Measurements from ENCODE around the gene RSPH1. TPM values are rescaled to one million over a fixed set of nuclear protein-coding genes. Genes with fewer than 3 reads are reported as not detected.

The RSPH1 gene
- total RNA-seq, 4 donors from 2014 or later, result 0.50 to 0.78 (median 0.57) TPM; not detected in 1

DNA sequence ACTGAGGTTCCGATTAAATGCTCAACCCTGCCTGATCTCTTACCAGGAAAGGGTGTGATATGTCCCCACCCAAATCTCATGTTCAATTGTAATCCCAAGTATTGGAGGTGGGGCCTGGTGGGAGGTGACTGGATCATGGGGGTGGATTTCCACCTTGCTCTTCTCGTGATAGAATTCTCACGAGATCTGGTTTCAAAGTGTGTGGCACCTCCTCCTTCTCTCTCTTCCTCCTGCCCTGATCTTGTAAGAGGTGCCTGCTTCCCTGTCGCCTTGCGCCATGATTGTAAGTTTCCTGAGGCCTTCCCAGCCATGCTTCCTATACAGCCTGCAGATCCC, 34.9 kb downstream of the RSPH1 start:
- Histone ChIP-seq H3K4me1 (no peaks in the 10 kb centered on the region), H3K27me3 (peaks cover 0 to 5% (median 0%) of the 10 kb centered on the region in 4 donors), H3K36me3 (no peaks in the 10 kb centered on the region), H3K4me3 (no peak overlapping the region), H3K9me3 (no peaks in the 10 kb centered on the region), H3K27ac (replicated peaks in 1 of 4) (no peak overlapping the region)
- no peak for DNase-seq (ENCODE audit: extremely low spot score)
- TF ChIP-seq POLR2A (IDR thresholded peaks at IDR 0.05; ENCODE audit: low read depth) (no peak), EP300 (IDR thresholded peaks at IDR 0.05) (no peak), POLR2AphosphoS5 (IDR thresholded peaks at IDR 0.05) (no peak)
- TF ChIP-seq, protein P1, sequence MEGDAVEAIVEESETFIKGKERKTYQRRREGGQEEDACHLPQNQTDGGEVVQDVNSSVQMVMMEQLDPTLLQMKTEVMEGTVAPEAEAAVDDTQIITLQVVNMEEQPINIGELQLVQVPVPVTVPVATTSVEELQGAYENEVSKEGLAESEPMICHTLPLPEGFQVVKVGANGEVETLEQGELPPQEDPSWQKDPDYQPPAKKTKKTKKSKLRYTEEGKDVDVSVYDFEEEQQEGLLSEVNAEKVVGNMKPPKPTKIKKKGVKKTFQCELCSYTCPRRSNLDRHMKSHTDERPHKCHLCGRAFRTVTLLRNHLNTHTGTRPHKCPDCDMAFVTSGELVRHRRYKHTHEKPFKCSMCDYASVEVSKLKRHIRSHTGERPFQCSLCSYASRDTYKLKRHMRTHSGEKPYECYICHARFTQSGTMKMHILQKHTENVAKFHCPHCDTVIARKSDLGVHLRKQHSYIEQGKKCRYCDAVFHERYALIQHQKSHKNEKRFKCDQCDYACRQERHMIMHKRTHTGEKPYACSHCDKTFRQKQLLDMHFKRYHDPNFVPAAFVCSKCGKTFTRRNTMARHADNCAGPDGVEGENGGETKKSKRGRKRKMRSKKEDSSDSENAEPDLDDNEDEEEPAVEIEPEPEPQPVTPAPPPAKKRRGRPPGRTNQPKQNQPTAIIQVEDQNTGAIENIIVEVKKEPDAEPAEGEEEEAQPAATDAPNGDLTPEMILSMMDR (IDR thresholded peaks at IDR 0.05), result no peak
- intact Hi-C loops (cut with DNase I), result no loop called here
- 77% methylated on average over 5 of the region's 5 CpGs for WGBS

DNA sequence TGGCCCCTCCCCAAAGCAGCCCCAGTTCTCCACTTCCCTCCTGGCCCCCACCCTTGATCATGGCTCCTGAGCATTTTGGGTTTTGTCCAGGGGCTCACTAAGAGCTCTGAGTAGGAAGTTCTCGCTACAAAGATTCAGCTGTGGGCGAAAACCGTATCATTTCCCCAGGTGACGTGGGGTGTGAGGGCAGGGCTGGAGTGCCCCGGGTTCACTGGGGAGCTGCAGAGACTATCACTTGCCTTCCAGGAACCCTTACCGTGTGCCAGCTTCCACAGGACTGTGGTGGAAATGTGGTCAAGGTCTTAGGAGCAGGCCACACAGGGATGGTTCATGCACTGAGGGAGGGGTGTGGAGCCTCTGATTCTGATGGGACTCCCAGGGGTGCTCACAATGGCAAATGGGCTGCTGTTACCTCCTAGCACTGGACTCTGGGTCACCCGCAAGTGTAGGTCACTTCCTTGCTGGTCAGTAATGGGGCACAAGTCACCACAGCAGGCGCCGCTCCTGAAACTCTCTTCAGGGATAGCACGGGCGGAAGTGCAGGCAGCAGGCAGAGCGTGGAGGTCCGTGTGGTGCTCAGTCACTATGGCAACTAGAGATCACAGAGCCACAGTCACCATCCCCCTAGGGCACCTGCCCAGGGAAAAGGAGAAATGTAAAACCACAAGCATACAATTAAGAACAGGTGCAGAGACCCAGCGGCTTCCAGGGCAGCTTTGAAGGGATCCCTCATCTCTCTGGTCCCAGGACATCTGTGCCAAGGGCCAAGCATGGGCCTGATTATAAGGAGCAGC, 35.4 kb downstream of the RSPH1 start:
- WGBS, result 76% methylated on average over 11 of the region's 14 CpGs
- H3K27ac ChIP-seq (replicated peaks in 1 of 4), result no peak overlapping the region
- no peaks in the 10 kb centered on the region for H3K4me1 ChIP-seq
- no peak for DNase-seq (ENCODE audit: extremely low spot score)
- H3K4me3 ChIP-seq, result no peak overlapping the region
- H3K9me3 ChIP-seq, result no peaks in the 10 kb centered on the region
- H3K36me3 ChIP-seq, result no peaks in the 10 kb centered on the region
- TF ChIP-seq EP300 (IDR thresholded peaks at IDR 0.05), result no peak
- no peak for TF ChIP-seq POLR2A (IDR thresholded peaks at IDR 0.05; ENCODE audit: low read depth)
- no peak for TF ChIP-seq POLR2AphosphoS5 (IDR thresholded peaks at IDR 0.05)
- TF ChIP-seq, protein P1 (IDR thresholded peaks at IDR 0.05), result no peak
- intact Hi-C loops (cut with DNase I), result no loop called here
- H3K27me3 ChIP-seq, result peaks cover 0 to 11% (median 0%) of the 10 kb centered on the region in 4 donors

DNA sequence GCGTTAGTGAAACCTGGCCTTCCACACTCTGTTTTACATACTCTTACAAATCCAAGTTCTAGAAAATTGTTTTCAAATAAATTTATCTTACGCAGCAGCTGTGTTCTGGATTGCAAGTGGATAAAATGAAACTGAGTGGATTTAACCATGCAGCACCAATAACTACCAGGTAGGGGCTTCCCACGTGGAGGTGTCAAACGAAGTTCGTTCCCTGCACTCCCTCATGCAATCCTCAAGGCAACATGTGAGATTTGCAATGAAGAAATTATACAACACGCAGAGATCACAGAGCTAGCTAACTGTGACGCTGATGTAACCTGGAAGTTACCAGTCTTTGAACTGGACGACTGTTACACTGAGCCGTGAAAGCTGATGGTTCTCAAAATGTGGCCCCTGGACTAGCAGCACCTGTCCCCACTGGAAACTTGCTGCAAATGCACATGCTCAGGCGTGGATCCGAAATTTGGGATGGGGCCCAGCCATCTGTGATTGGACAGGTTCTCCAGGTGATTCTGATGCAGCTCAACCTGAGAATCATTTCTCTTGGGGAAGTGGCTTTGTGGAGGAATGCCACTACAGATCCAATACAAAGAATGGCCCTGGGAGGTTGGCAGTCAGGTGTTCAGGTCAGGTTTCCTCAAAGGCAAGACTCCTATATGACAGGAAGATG, 36.3 kb downstream of the RSPH1 start:
- no peak for TF ChIP-seq POLR2AphosphoS5 (IDR thresholded peaks at IDR 0.05)
- TF ChIP-seq EP300 (IDR thresholded peaks at IDR 0.05), result no peak
- TF ChIP-seq, protein P1 (IDR thresholded peaks at IDR 0.05), result no peak
- no peak for TF ChIP-seq POLR2A (IDR thresholded peaks at IDR 0.05; ENCODE audit: low read depth)
- Histone ChIP-seq H3K9me3 (no peaks in the 10 kb centered on the region), H3K27ac (replicated peaks in 1 of 4) (no peak overlapping the region), H3K27me3 (peaks cover 0 to 16% (median 0%) of the 10 kb centered on the region in 4 donors), H3K36me3 (no peaks in the 10 kb centered on the region), H3K4me1 (no peaks in the 10 kb centered on the region), H3K4me3 (no peak overlapping the region)
- WGBS, result 72% methylated on average over 11 of the region's 11 CpGs
- intact Hi-C loops (cut with DNase I), result no loop called here
- DNase-seq (ENCODE audit: extremely low spot score), result no peak

DNA sequence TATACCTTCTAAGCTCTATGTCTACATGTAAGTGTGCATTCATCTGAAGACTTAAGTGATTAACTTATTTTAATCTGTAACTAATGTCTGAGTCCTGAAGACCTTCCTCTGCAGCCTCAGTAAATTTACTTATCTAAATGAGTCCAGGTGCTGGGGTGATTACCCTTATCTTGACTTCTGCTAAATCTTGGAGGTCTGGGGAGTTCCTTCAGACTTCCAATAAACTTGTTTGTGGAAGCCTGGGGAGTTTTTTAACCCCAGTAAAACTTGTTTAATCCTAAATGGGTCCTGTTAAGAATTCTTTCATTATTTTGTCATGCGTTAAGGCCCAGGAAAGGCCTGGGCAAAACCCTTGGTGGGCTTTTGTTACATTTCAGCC, 37.0 kb downstream of the RSPH1 start:
- peaks cover 0 to 16% (median 0%) of the 10 kb centered on the region in 4 donors for H3K27me3 ChIP-seq
- H3K9me3 ChIP-seq, result no peaks in the 10 kb centered on the region
- no peak overlapping the region for H3K4me3 ChIP-seq
- H3K36me3 ChIP-seq, result no peaks in the 10 kb centered on the region
- DNase-seq (ENCODE audit: extremely low spot score), result no peak
- no peaks in the 10 kb centered on the region for H3K4me1 ChIP-seq
- intact Hi-C loops (cut with DNase I), result no loop called here
- TF ChIP-seq POLR2AphosphoS5 (IDR thresholded peaks at IDR 0.05) (no peak), EP300 (IDR thresholded peaks at IDR 0.05) (no peak), POLR2A (IDR thresholded peaks at IDR 0.05; ENCODE audit: low read depth) (no peak)
- TF ChIP-seq, protein P1 (IDR thresholded peaks at IDR 0.05), result no peak
- no peak overlapping the region for H3K27ac ChIP-seq (replicated peaks in 1 of 4)
- 93% methylated on average over 1 of the region's 1 CpG for WGBS
